GM12878 (cell line): ENCODE measurements around the gene C1orf198. TPM values are rescaled to one million over a fixed set of nuclear protein-coding genes. Genes with fewer than 3 reads are reported as not detected.

Experiments
- ATAC-seq: fragments of 200-7000 bp; cut with Tn5 transposase; 3 replicates; pipeline ENCODE4 v1.9.1; 2020; ENCODE audit warnings: mild to moderate bottlenecking, moderate library complexity
- BruUV-seq: library from RNA; stranded (reverse); fragments of 400-500 nt; replicated peaks from 2 replicates; lab custom pipeline; 2021; lab: Mats Ljungman, UMichigan
- CTCF ChIA-PET: fragments of 300-600 bp; sonication (Branson Sonifier 250); formaldehyde crosslinking; extraction: SDS; loops from one replicate; lab custom pipeline; 2021; ENCODE audit warnings: inconsistent platforms; lab: Yijun Ruan, JAX
- POLR2A ChIA-PET: fragments of 350-600 bp; formaldehyde crosslinking; extraction: SDS; loops from one replicate; lab custom pipeline; 2021; ENCODE audit warnings: inconsistent platforms; lab: Charles Lee
- RAD21 ChIA-PET: fragments of 300-600 bp; sonication (Branson Sonifier 250); formaldehyde crosslinking; loops from one replicate; lab custom pipeline; 2023; ENCODE audit warnings: antibody characterized with exemption; ENCODE audit not compliant: unreplicated experiment; lab: Charles Lee
- SMC1A ChIA-PET: fragments of 300-600 bp; sonication (Branson Sonifier 250); formaldehyde crosslinking; loops from one replicate; lab custom pipeline; 2023; ENCODE audit not compliant: unreplicated experiment, uncharacterized antibody; lab: Charles Lee
- DNase-seq: peaks from one replicate; pipeline ENCODE4 v3.0.0-alpha.2; 2011; ENCODE audit warnings: low read depth, low spot score
- FAIRE-seq: peaks from 3 replicates; lab custom pipeline; 2011; peaks lifted over from hg19 to GRCh38; lab: Jason Lieb, UNC
- H2AFZ ChIP-seq: 2 replicates; pipeline ENCODE4 v1.6.0; 2011; ENCODE audit warnings: low read depth, low read length, control low read depth; ENCODE audit not compliant: control insufficient read depth
- H3K27ac ChIP-seq: 2 replicates; pipeline ENCODE4 v1.5.1; 2011; ENCODE audit warnings: control low read depth; ENCODE audit not compliant: control insufficient read depth, insufficient read depth
- H3K27me3 ChIP-seq, 2 experiments: replicated peaks in 1 of 2; 2 replicates each; pipeline versions ENCODE4 v1.6.0 to v1.6.1; 2011; ENCODE audit warnings: low read length in 1 of 2; ENCODE audit not compliant: control insufficient read depth in 2 of 2, insufficient read depth in 2 of 2
- H3K36me3 ChIP-seq, 2 experiments: 2 replicates each; pipeline ENCODE4 v1.5.1; 2011; ENCODE audit warnings: low read length in 1 of 2; ENCODE audit not compliant: control insufficient read depth in 2 of 2, insufficient read depth in 2 of 2
- H3K4me1 ChIP-seq: 2 replicates; pipeline ENCODE4 v1.6.1; 2011; ENCODE audit warnings: mild to moderate bottlenecking, low read length, moderate library complexity, mixed read lengths; ENCODE audit not compliant: control insufficient read depth, insufficient read depth
- H3K4me2 ChIP-seq: 2 replicates; pipeline ENCODE4 v1.6.0; 2011; ENCODE audit warnings: control low read depth; ENCODE audit not compliant: control insufficient read depth, insufficient read depth
- H3K4me3 ChIP-seq: fragments of 200-600 bp; sonication (generic); 2 replicates; pipeline ENCODE4 v1.5.1; 2016
- H3K79me2 ChIP-seq: 2 replicates; pipeline ENCODE4 v1.6.0; 2011; ENCODE audit warnings: low read length; ENCODE audit not compliant: control insufficient read depth, insufficient read depth
- H3K9ac ChIP-seq: 2 replicates; pipeline ENCODE4 v1.8.0; 2011; ENCODE audit warnings: low read length, control low read depth, mixed read lengths; ENCODE audit not compliant: control insufficient read depth, insufficient read depth
- H3K9me3 ChIP-seq: replicated peaks from 3 replicates; pipeline ENCODE4 v1.5.1; 2011; ENCODE audit warnings: mild to moderate bottlenecking, low read length; ENCODE audit not compliant: control insufficient read depth, insufficient read depth
- H4K20me1 ChIP-seq: 2 replicates; pipeline ENCODE4 v1.6.0; 2011; ENCODE audit not compliant: control insufficient read depth, insufficient read depth
- EGR1 ChIP-seq, 2 experiments: IDR thresholded peaks; 1 replicate in 1 of 2; 2 replicates in 1 of 2; pipeline ENCODE4 v1.6.1; 2011 to 2012; ENCODE audit warnings: low read depth in 2 of 2, low read length in 2 of 2, borderline replicate concordance in 1 of 2, mild to moderate bottlenecking in 1 of 2, moderate library complexity in 1 of 2
- IRF4 ChIP-seq: IDR thresholded peaks from 2 replicates; pipeline ENCODE4 v1.6.1; 2011; ENCODE audit warnings: low read depth, low read length
- NR2F1 ChIP-seq: fragments of 450-650 bp; conservative IDR thresholded peaks from 2 replicates; pipeline ENCODE4 v1.6.1; 2017; ENCODE audit warnings: mild to moderate bottlenecking
- SRF ChIP-seq, 2 experiments: IDR thresholded peaks; 2 replicates each; pipeline ENCODE4 v1.6.1; 2011; ENCODE audit warnings: low read depth in 2 of 2, low read length in 2 of 2, mild to moderate bottlenecking in 1 of 2, moderate library complexity in 1 of 2
- whole genome bisulfite sequencing: methylation state at CpG from one replicate; pipeline ENCODE4 v1.1.6; 2016; ENCODE audit warnings: low lambda C conversion rate; ENCODE audit not compliant: insufficient replicate concordance, insufficient coverage; ENCODE audit errors: missing lambda C conversion rate; 5-methylcytosine and 5-hydroxymethylcytosine counted together
- in situ Hi-C: fragments of 300-500 bp; cut with MboI; formaldehyde crosslinking; loops from 9 replicates; pipeline ENCODE4 v1.14.3; 2018; ENCODE audit warnings: mixed read lengths
- intact Hi-C: fragments of 100-400 bp; cut with micrococcal nuclease; formaldehyde crosslinking; loops from one replicate; pipeline ENCODE4 v1.14.2; 2022; ENCODE audit not compliant: unreplicated experiment
- polyA plus RNA-seq, 11 experiments: library from polyadenylated mRNA; depleted of rRNA in 4 of 11; unstranded in 6 of 11; stranded (reverse) in 5 of 11; fragments of >200 nt; fragmentation: Nextera tagmentation in 4 of 11; fragmentation: Illumina TruSeq in 1 of 11; extraction: Ambion mirVana in 4 of 11; extraction: Trizol in 1 of 11; gene quantifications; 1 replicate in 1 of 11; 2 replicates in 10 of 11; pipeline versions ENCODE4 v1.2.1 to v1.2.3, GENCODE V29; 2011 to 2016; ENCODE audit warnings: inconsistent platforms in 2 of 11, missing spikeins in 2 of 11, low read depth in 1 of 11
- total RNA-seq, 4 experiments: library from RNA; depleted of rRNA in 3 of 4; stranded (reverse); fragments of >200 nt in 3 of 4; fragmentation: Illumina TruSeq in 1 of 4; extraction: Trizol in 1 of 4; gene quantifications; 2 replicates each; pipeline versions ENCODE4 v1.2.1 to v1.2.3, GENCODE V29; 2013 to 2021
- TF ChIP-seq, protein P1 (sequence below): fragments of 450-650 bp; IDR thresholded peaks from 2 replicates; pipeline ENCODE4 v1.6.1; 2016; ENCODE audit warnings: mild to moderate bottlenecking
- TF ChIP-seq, protein P2 (sequence below): fragments of 450-650 bp; IDR thresholded peaks from 2 replicates; pipeline ENCODE4 v1.6.1; 2018; ENCODE audit warnings: mild to moderate bottlenecking, low read depth, moderate library complexity; ENCODE audit not compliant: partially characterized antibody
- TF ChIP-seq, protein P3 (sequence below), 3 experiments: IDR thresholded peaks in 2 of 3; conservative IDR thresholded peaks in 1 of 3; 2 replicates each; pipeline ENCODE4 v1.5.1; 2011; ENCODE audit warnings: low read depth in 3 of 3, low read length in 3 of 3, mild to moderate bottlenecking in 3 of 3, control low read depth in 2 of 3, moderate library complexity in 2 of 3, inconsistent platforms in 1 of 3, mixed read lengths in 1 of 3; ENCODE audit not compliant: control insufficient read depth in 2 of 3, insufficient read depth in 1 of 3; ENCODE audit errors: extremely low read depth in 1 of 3

Gene C1orf198
- total and polyA plus RNA-seq, 10 of the 15 experiments (the other 5 are each of a cell fraction or from before 2014, with no cell fraction given): 0.16 to 2.8 (median 1.1) TPM

DNA sequence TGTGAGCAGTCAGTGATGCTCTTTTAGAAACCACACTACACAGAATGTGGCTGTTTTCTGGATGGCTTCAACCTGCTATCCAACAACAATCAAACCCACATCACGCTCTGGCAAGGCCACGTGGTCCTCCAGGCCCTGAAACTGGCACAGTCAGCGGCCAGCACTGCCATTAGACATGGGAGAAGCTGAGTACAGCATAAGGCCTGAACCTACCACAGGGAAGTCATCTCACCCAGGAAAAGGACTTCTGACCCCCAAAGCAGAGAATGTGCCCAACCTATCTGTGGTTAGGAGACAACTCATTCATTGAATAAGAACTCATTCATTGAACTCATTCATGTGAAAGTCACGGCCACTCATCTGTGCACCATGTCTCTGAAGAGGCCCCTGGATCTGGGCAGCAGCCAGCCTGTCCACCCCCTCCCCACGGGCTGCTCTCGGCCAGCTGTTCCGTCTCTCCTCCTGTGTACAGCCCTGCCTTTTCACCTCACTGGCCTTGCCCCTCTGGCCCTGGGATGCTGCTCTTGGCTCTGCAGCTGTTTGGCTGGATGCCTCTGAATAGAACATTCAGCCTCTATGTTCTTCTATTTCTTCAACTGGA lies 41.1 kb downstream of the C1orf198 start:
- Histone ChIP-seq H3K4me1 (no peaks in the 10 kb centered on the region), H3K4me3 (no peak overlapping the region), H3K4me2 (no peak overlapping the region), H3K9me3 (no peaks in the 10 kb centered on the region), H3K79me2 (no peaks in the 10 kb centered on the region), H3K27ac (no peak overlapping the region), H3K36me3 (no peaks in the 10 kb centered on the region), H3K27me3 (peaks cover 0 to 2% of the 10 kb centered on the region in 2 experiments; a peak in 2 of 4 replicates), H4K20me1 (no peaks in the 10 kb centered on the region), H2AFZ (no peak overlapping the region), H3K9ac (no peak overlapping the region)
- 5% methylated on average over 7 of the region's 7 CpGs for WGBS
- CTCF ChIA-PET: no interaction called here
- TF ChIP-seq NR2F1 (no peak), SRF (IDR thresholded peaks at IDR 0.05; ENCODE audit: low read depth in 2 of 2, low read length in 2 of 2) (no peak), IRF4 (no peak)
- TF ChIP-seq, protein P1, sequence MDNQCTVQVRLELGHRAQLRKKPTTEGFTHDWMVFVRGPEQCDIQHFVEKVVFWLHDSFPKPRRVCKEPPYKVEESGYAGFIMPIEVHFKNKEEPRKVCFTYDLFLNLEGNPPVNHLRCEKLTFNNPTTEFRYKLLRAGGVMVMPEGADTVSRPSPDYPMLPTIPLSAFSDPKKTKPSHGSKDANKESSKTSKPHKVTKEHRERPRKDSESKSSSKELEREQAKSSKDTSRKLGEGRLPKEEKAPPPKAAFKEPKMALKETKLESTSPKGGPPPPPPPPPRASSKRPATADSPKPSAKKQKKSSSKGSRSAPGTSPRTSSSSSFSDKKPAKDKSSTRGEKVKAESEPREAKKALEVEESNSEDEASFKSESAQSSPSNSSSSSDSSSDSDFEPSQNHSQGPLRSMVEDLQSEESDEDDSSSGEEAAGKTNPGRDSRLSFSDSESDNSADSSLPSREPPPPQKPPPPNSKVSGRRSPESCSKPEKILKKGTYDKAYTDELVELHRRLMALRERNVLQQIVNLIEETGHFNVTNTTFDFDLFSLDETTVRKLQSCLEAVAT: no peak
- FAIRE-seq (no peak), ATAC-seq (no peak; the same call in 2 of the 3 replicates), DNase-seq (no peak)
- in situ Hi-C loops: no loop called here
- intact Hi-C loops: no loop called here
- SMC1A ChIA-PET: no interaction called here
- no TSS peak for BruUV-seq
- RAD21 ChIA-PET: no interaction called here
- POLR2A ChIA-PET: no interaction called here

DNA sequence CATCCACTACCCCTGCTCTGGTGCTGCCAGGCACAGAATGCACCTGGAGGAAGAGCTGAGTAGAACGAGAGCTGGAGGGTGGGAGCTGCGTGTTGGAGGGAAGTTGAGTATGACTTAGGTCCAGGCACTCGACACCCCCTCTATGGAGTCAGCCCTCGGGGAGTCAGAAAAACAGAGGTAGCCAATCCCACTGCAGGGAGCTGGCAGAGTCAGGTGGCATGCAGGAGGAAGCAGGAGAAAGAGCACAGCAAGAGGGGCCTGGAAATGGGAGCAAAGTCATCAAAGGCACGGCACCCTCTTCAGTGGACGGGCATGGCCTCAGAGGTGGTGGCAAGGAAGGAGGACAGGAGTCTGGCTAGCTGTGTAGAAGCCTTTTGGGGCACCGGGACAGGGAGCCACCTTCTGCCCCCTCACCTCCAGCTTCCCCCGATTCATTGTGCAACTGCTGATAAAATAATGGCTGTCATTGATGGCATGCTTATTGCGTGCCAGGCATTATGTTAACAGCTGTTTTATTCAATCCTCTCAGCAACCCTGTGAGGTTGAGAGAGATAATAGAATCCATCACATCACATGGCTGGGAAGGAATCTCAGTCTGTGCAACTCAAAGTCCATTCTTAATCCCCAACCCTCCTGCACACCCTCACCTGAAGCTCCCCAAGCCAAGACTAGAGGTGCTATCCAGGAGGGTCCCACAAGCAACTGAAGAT lies 42.0 kb downstream of the C1orf198 start:
- Histone ChIP-seq H3K4me1 (no peaks in the 10 kb centered on the region), H3K27me3 (peaks cover 0 to 2% of the 10 kb centered on the region in 2 experiments; a peak in 2 of 4 replicates), H4K20me1 (no peaks in the 10 kb centered on the region), H3K27ac (no peak overlapping the region), H3K4me3 (no peak overlapping the region), H3K9me3 (no peaks in the 10 kb centered on the region), H3K9ac (no peak overlapping the region), H3K4me2 (no peak overlapping the region), H3K79me2 (no peaks in the 10 kb centered on the region), H2AFZ (no peak overlapping the region), H3K36me3 (no peaks in the 10 kb centered on the region)
- DNase-seq: no peak
- no TSS peak for BruUV-seq
- no peak for ATAC-seq
- CTCF ChIA-PET: no interaction called here
- SMC1A ChIA-PET: no interaction called here
- FAIRE-seq: no peak
- WGBS: 27% methylated on average over 9 of the region's 9 CpGs
- POLR2A ChIA-PET: no interaction called here
- intact Hi-C loops: no loop called here
- RAD21 ChIA-PET: no interaction called here
- in situ Hi-C loops: no loop called here
- TF ChIP-seq, protein P2, sequence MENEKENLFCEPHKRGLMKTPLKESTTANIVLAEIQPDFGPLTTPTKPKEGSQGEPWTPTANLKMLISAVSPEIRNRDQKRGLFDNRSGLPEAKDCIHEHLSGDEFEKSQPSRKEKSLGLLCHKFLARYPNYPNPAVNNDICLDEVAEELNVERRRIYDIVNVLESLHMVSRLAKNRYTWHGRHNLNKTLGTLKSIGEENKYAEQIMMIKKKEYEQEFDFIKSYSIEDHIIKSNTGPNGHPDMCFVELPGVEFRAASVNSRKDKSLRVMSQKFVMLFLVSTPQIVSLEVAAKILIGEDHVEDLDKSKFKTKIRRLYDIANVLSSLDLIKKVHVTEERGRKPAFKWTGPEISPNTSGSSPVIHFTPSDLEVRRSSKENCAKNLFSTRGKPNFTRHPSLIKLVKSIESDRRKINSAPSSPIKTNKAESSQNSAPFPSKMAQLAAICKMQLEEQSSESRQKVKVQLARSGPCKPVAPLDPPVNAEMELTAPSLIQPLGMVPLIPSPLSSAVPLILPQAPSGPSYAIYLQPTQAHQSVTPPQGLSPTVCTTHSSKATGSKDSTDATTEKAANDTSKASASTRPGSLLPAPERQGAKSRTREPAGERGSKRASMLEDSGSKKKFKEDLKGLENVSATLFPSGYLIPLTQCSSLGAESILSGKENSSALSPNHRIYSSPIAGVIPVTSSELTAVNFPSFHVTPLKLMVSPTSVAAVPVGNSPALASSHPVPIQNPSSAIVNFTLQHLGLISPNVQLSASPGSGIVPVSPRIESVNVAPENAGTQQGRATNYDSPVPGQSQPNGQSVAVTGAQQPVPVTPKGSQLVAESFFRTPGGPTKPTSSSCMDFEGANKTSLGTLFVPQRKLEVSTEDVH: no peak
- TF ChIP-seq, protein P3, sequence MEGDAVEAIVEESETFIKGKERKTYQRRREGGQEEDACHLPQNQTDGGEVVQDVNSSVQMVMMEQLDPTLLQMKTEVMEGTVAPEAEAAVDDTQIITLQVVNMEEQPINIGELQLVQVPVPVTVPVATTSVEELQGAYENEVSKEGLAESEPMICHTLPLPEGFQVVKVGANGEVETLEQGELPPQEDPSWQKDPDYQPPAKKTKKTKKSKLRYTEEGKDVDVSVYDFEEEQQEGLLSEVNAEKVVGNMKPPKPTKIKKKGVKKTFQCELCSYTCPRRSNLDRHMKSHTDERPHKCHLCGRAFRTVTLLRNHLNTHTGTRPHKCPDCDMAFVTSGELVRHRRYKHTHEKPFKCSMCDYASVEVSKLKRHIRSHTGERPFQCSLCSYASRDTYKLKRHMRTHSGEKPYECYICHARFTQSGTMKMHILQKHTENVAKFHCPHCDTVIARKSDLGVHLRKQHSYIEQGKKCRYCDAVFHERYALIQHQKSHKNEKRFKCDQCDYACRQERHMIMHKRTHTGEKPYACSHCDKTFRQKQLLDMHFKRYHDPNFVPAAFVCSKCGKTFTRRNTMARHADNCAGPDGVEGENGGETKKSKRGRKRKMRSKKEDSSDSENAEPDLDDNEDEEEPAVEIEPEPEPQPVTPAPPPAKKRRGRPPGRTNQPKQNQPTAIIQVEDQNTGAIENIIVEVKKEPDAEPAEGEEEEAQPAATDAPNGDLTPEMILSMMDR (IDR thresholded peaks at IDR 0.05 in 2 of 3, conservative IDR thresholded peaks at IDR 0.05 in 1 of 3; ENCODE audit: control insufficient read depth in 2 of 3, extremely low read depth in 1 of 3, insufficient read depth in 1 of 3, low read depth in 3 of 3, low read length in 3 of 3): no peak
- TF ChIP-seq EGR1 (IDR thresholded peaks at IDR 0.05; ENCODE audit: borderline replicate concordance in 1 of 2, low read depth in 2 of 2, low read length in 2 of 2): no peak
